IMR-90 (cell line): ENCODE measurements around the gene PTPRG.

Experiments
- POLR2A ChIP-seq: IDR thresholded peaks from 2 replicates; pipeline ENCODE4 v1.6.1; 2012; ENCODE audit warnings: mild to moderate bottlenecking, low read depth, low read length
- RCOR1 ChIP-seq: IDR thresholded peaks from 2 replicates; pipeline ENCODE4 v1.6.1; 2012; ENCODE audit warnings: mild to moderate bottlenecking, low read length, improper control_type of control experiment; ENCODE audit not compliant: insufficient replicate concordance
- SMC3 ChIP-seq: fragments of 150-350 bp; IDR thresholded peaks from 2 replicates; pipeline ENCODE4 v1.6.1; 2016; ENCODE audit warnings: low read depth, mild to moderate bottlenecking, antibody characterized with exemption, low read length, moderate library complexity
- TF ChIP-seq, protein P1 (sequence below): fragments of 150-350 bp; IDR thresholded peaks from 2 replicates; pipeline ENCODE4 v1.6.1; 2016; ENCODE audit warnings: low read depth, mild to moderate bottlenecking, low read length, moderate library complexity, borderline replicate concordance

DNA sequence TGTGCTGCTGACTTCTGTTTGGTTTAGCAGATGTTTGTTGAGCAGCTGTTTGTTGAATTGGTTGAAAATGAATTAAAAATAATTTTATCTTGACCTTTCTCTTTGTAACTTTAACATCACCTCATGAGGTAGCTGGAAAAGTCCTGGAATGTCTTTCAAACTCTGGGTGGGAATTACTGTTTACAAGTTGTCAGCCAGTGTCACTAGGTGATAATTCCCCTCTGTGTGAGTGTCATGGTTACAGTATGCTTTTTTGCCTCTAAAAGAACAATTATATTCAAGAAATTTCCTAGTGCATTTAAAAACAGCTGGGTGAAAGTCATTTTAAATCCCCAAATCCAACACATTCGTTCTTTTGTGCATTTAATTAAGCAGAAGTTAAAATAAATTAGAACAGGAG is 113.2 kb downstream of the PTPRG start:
- TF ChIP-seq, protein P1, sequence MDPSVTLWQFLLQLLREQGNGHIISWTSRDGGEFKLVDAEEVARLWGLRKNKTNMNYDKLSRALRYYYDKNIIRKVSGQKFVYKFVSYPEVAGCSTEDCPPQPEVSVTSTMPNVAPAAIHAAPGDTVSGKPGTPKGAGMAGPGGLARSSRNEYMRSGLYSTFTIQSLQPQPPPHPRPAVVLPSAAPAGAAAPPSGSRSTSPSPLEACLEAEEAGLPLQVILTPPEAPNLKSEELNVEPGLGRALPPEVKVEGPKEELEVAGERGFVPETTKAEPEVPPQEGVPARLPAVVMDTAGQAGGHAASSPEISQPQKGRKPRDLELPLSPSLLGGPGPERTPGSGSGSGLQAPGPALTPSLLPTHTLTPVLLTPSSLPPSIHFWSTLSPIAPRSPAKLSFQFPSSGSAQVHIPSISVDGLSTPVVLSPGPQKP: no peak
- TF ChIP-seq POLR2A (no peak), SMC3 (no peak), RCOR1 (no peak)
